Mesenchymal stem cell (in vitro differentiated cells and primary cell): Measurements from ENCODE around the gene TBCA. TPM values are rescaled to one million over a fixed set of nuclear protein-coding genes. Genes with fewer than 3 reads are reported as not detected.

Source experiments
- DNase-seq: peaks from one replicate; pipeline ENCODE4 v3.0.0-alpha.2; 2013
- H2AFZ ChIP-seq: one replicate; pipeline ENCODE4 v1.6.1; 2013; ENCODE audit warnings: low read depth, mild to moderate bottlenecking, control low read depth, inconsistent platforms, low read length, moderate library complexity
- H2AK5ac ChIP-seq: 2 replicates; pipeline ENCODE4 v1.6.1; 2013; ENCODE audit warnings: low read length, moderate library complexity, mild to moderate bottlenecking, inconsistent platforms; ENCODE audit not compliant: severe bottlenecking
- H2BK120ac ChIP-seq: one replicate; pipeline ENCODE4 v1.6.1; 2013; ENCODE audit warnings: low read depth, mild to moderate bottlenecking, inconsistent platforms, low read length, moderate library complexity
- H2BK12ac ChIP-seq, 2 experiments: one replicate each; pipeline ENCODE4 v1.6.1; 2013; ENCODE audit warnings: inconsistent platforms in 2 of 2, low read length in 2 of 2, mild to moderate bottlenecking in 2 of 2, moderate library complexity in 2 of 2, control low read depth in 1 of 2
- H2BK15ac ChIP-seq: one replicate; pipeline ENCODE4 v1.6.1; 2013; ENCODE audit warnings: mild to moderate bottlenecking, low read depth, inconsistent platforms; ENCODE audit not compliant: poor library complexity, severe bottlenecking
- H2BK5ac ChIP-seq: 2 replicates; pipeline ENCODE4 v1.6.1; 2013; ENCODE audit warnings: low read depth, mild to moderate bottlenecking, low read length, control low read depth, inconsistent platforms; ENCODE audit not compliant: poor library complexity, severe bottlenecking
- H3K14ac ChIP-seq, 2 experiments: one replicate each; pipeline ENCODE4 v1.6.1; 2013; ENCODE audit warnings: inconsistent platforms in 2 of 2, low read length in 2 of 2, control low read depth in 1 of 2, mild to moderate bottlenecking in 1 of 2, moderate library complexity in 1 of 2
- H3K18ac ChIP-seq, 2 experiments: one replicate each; pipeline ENCODE4 v1.6.1; 2013; ENCODE audit warnings: inconsistent platforms in 2 of 2, low read length in 2 of 2, control low read depth in 1 of 2, low read depth in 1 of 2, mild to moderate bottlenecking in 1 of 2
- H3K23ac ChIP-seq, 2 experiments: one replicate each; pipeline ENCODE4 v1.6.1; 2013; ENCODE audit warnings: inconsistent platforms in 2 of 2, low read length in 2 of 2, mild to moderate bottlenecking in 2 of 2, moderate library complexity in 2 of 2, control low read depth in 1 of 2
- H3K27ac ChIP-seq: 2 replicates; pipeline ENCODE4 v1.5.1; 2013; ENCODE audit warnings: mild to moderate bottlenecking, moderate library complexity, low read length, control low read depth, inconsistent platforms; ENCODE audit not compliant: poor library complexity, severe bottlenecking
- H3K27me3 ChIP-seq, 2 experiments: 2 replicates each; pipeline versions ENCODE4 v1.6.1 to v1.7.0; 2013; ENCODE audit warnings: low read length in 2 of 2, mild to moderate bottlenecking in 2 of 2, moderate library complexity in 2 of 2, control low read depth in 1 of 2, inconsistent platforms in 1 of 2; ENCODE audit not compliant: control insufficient read depth in 1 of 2, insufficient read depth in 1 of 2
- H3K36me3 ChIP-seq, 2 experiments: 2 replicates each; pipeline versions ENCODE4 v1.6.1 to v1.7.0; 2013; ENCODE audit warnings: low read length in 2 of 2, control low read depth in 1 of 2, inconsistent platforms in 1 of 2, low read depth in 1 of 2, mild to moderate bottlenecking in 1 of 2; ENCODE audit not compliant: insufficient read depth in 2 of 2, control insufficient read depth in 1 of 2
- H3K4ac ChIP-seq, 2 experiments: one replicate each; pipeline ENCODE4 v1.6.1; 2013; ENCODE audit warnings: inconsistent platforms in 2 of 2, low read length in 2 of 2, mild to moderate bottlenecking in 2 of 2, moderate library complexity in 2 of 2, control low read depth in 1 of 2, low read depth in 1 of 2
- H3K4me1 ChIP-seq: 2 replicates; pipeline ENCODE4 v1.6.1; 2013; ENCODE audit warnings: low read depth, low read length, control low read depth; ENCODE audit not compliant: control insufficient read depth, insufficient read depth
- H3K4me2 ChIP-seq: 2 replicates; pipeline ENCODE4 v1.6.1; 2013; ENCODE audit warnings: low read length, mild to moderate bottlenecking, inconsistent platforms; ENCODE audit not compliant: poor library complexity, severe bottlenecking
- H3K4me3 ChIP-seq, 2 experiments: 2 replicates each; pipeline versions ENCODE4 v1.5.1 to v1.7.0; 2013; ENCODE audit warnings: low read length in 2 of 2, mild to moderate bottlenecking in 2 of 2, control low read depth in 1 of 2, low read depth in 1 of 2; ENCODE audit not compliant: insufficient read depth in 1 of 2
- H3K79me1 ChIP-seq: replicated peaks from 2 replicates; pipeline ENCODE4 v1.6.1; 2013; ENCODE audit warnings: mild to moderate bottlenecking, control low read depth, low read length, inconsistent platforms; ENCODE audit not compliant: poor library complexity, severe bottlenecking
- H3K9ac ChIP-seq: 2 replicates; pipeline ENCODE4 v1.7.0; 2013; ENCODE audit warnings: mild to moderate bottlenecking, low read length, moderate library complexity
- H3K9me3 ChIP-seq: 2 replicates; pipeline ENCODE4 v1.7.0; 2013; ENCODE audit warnings: mild to moderate bottlenecking, low read length; ENCODE audit not compliant: control insufficient read depth
- H4K8ac ChIP-seq: one replicate; pipeline ENCODE4 v1.6.1; 2013; ENCODE audit warnings: inconsistent platforms, mild to moderate bottlenecking, low read length, moderate library complexity
- H4K91ac ChIP-seq: one replicate; pipeline ENCODE4 v1.6.1; 2013; ENCODE audit warnings: mild to moderate bottlenecking, low read length, inconsistent platforms
- WGBS: methylation state at CpG from one replicate; pipeline ENCODE4 v1.1.7; 2013; ENCODE audit warnings: mixed read lengths; 5-methylcytosine and 5-hydroxymethylcytosine counted together
- polyA plus RNA-seq, 2 experiments: library from polyadenylated mRNA; stranded (reverse); fragments of 200-250 nt; gene quantifications; one replicate each; pipeline ENCODE4 v1.2.3, GENCODE V29; 2013

The TBCA gene, protein sequence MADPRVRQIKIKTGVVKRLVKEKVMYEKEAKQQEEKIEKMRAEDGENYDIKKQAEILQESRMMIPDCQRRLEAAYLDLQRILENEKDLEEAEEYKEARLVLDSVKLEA
- polyA plus RNA-seq (2013, experiment 1 of 2): 447 TPM
- polyA plus RNA-seq (2013, experiment 2 of 2): 448 TPM

DNA sequence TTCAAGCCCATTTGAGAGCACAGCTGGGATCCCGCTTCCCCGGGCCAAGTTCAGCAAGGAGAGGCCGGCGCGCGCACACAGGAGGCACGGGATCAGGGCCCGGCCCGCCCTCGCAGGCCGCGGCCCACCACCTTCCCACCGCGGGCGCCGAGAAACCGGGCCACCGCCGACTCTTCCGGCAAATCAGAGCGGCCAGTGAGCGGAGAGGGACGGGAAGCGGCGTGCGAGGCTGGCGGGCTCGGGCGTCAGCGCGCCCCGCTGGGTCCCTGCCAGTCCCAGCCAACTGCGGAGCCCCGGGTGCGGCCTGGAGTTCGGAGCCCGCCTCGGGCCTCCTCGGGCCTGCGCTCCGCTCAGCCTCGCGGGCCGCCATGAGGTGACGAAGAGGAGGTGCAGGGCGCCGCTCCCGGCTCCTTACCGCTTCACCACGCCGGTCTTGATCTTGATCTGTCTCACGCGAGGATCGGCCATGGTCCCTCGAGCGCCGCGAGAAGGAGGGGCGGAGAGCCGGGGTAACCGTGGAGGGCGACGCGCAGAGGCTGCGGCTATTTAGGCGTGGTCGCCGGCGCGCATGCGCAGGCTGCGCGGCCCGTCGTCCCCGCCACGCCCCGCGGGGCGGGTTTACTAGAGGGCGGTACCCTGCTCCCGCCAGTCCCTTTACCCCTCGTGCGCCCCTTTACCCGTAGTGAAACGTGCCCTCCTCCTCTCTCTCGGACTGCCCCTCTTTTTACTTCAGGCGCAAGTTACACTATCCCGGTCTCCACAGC, at the start of gene TBCA:
TBCA (minus strand) TSS at position 550 of the 764 bp plus-strand sequence; CDS start at position 468, 82 bp downstream.
- Histone ChIP-seq H3K4me2 (peak within 1 kb of the TSS; percentile 96), H3K79me1 (no peaks in the 10 kb centered on the region), H2BK5ac (peak within 1 kb of the TSS; percentile 47), H3K18ac (peak within 1 kb of the TSS; percentile 81 to 89), H4K8ac (peak within 1 kb of the TSS; percentile 59), H3K23ac (peak within 1 kb of the TSS in 1 of 2 experiments; percentile 70), H3K4me1 (no peaks in the 10 kb centered on the region), H3K36me3 (peaks cover 0 to 23% of the 10 kb centered on the region in 2 experiments), H4K91ac (peak within 1 kb of the TSS; percentile 77), H2AK5ac (no peak within 1 kb of the TSS), H2BK15ac (no peak within 1 kb of the TSS), H3K4ac (peak within 1 kb of the TSS; percentile 66 to 87), H3K4me3 (peak within 1 kb of the TSS; percentile 79 to 87), H2BK120ac (peak within 1 kb of the TSS; percentile 45), H3K14ac (peak within 1 kb of the TSS in 1 of 2 experiments; percentile 89), H3K9ac (peak within 1 kb of the TSS; percentile 99), H3K9me3 (no peaks in the 10 kb centered on the region), H2BK12ac (peak within 1 kb of the TSS in 1 of 2 experiments; percentile 19), H3K27ac (peak within 1 kb of the TSS; percentile 70), H2AFZ (peak within 1 kb of the TSS; percentile 74), H3K27me3 (no peaks in the 10 kb centered on the region)
- under 1% methylated on average over 82 of the region's 89 CpGs for WGBS
- peak; percentile 91 for DNase-seq

DNA sequence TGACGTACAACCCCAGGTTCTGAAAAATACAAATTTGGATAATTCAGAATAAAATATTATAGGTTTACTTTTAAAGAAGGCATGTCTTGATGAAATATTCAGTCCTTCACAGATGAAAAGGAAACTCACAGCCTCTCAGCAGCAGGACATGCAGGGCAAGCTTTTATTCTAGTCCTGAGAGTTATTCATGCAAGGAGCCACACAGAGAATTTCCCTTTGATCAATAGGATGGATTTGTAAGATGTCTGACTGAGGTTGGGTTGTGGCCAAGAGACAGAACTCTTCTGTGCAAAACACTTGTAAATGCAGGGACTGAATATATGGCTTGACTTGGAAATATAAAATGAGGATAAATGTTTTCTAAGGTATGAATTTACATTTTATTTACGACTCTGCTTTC, 48.8 kb upstream of the TBCA start:
- no peak overlapping the region for H3K4me3 ChIP-seq
- H3K9me3 ChIP-seq: no peaks in the 10 kb centered on the region
- H2BK12ac ChIP-seq: no peak overlapping the region
- H2BK120ac ChIP-seq: no peak overlapping the region
- H3K4me1 ChIP-seq: no peaks in the 10 kb centered on the region
- no peak overlapping the region for H4K91ac ChIP-seq
- no peak overlapping the region for H3K4ac ChIP-seq
- H3K9ac ChIP-seq: no peak overlapping the region
- no peak overlapping the region for H3K18ac ChIP-seq
- H3K27ac ChIP-seq: no peak overlapping the region
- H3K36me3 ChIP-seq: no peaks in the 10 kb centered on the region
- no peak overlapping the region for H4K8ac ChIP-seq
- no peak overlapping the region for H3K4me2 ChIP-seq
- no peak overlapping the region for H2AK5ac ChIP-seq
- DNase-seq: no peak
- H3K14ac ChIP-seq: no peak overlapping the region
- H3K27me3 ChIP-seq: peaks cover 4 to 17% of the 10 kb centered on the region in 2 experiments
- no peak overlapping the region for H2BK15ac ChIP-seq
- H2BK5ac ChIP-seq: no peak overlapping the region
- H3K23ac ChIP-seq: no peak overlapping the region
- no peak overlapping the region for H2AFZ ChIP-seq
- no peaks in the 10 kb centered on the region for H3K79me1 ChIP-seq
- 100% methylated on average over 1 of the region's 2 CpGs for WGBS

DNA sequence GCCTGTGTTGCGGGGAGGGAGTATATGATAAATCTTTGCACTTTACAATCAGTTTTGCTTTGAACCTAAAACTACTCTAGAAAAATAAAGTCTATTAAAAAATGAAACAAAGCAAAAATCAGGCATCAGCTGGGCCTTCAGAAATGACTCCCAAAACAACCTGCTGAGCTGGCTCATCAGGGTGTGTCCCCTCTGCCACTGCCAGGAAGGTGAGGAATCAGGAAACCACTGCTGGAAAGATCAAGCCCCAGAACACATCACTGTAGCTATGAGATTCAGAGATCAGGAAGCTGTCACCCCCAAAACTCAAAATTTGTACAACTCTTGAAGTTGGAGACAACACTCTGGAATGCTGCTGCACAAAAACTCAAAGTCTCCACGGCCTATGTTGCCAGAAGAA, 40.5 kb upstream of the TBCA start:
- Histone ChIP-seq H3K27me3 (peaks cover 4 to 27% of the 10 kb centered on the region in 2 experiments), H4K8ac (no peak overlapping the region), H3K36me3 (no peaks in the 10 kb centered on the region), H3K9ac (no peak overlapping the region), H3K14ac (no peak overlapping the region), H3K9me3 (no peaks in the 10 kb centered on the region), H2AFZ (no peak overlapping the region), H3K27ac (no peak overlapping the region), H3K79me1 (no peaks in the 10 kb centered on the region), H4K91ac (no peak overlapping the region), H3K4me3 (no peak overlapping the region), H3K18ac (no peak overlapping the region), H2BK120ac (no peak overlapping the region), H2BK5ac (no peak overlapping the region), H2BK15ac (no peak overlapping the region), H3K23ac (no peak overlapping the region), H3K4ac (no peak overlapping the region), H2BK12ac (no peak overlapping the region), H2AK5ac (no peak overlapping the region), H3K4me2 (no peak overlapping the region), H3K4me1 (no peaks in the 10 kb centered on the region)
- no peak for DNase-seq
- WGBS: 66% methylated on average over 1 of the region's 2 CpGs

DNA sequence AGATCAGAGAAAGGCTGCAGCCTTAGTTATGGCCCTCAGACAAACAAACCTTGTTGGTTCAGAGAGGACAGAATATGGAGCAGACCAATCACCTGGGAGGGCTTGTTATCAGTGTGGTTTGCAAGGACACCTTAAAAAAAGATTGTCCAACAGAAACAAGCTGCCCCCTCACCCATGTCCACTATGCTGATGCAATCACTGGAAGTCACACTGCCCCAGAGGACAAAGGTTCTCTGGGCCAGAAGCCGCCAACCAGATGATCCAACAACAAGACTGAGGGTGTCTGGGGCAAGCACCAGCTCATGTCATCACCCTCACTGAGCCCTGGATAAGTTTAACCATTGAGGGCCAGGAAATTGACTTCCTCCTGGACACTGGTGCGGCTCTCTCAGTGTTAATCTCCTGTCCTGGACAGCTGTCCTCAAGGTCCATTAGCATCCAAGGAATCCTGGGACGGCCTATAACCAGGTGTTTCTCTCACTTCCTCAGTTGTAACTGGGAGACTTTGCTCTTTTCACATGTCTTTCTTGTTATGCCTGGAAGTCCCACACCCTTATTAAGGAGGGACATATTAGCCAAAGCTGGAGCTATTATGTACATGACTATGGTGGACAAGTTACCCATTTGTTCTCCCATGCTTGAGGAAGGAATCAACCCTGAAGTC, 36.9 kb upstream of the TBCA start:
- Histone ChIP-seq H2BK120ac (no peak overlapping the region), H2AK5ac (no peak overlapping the region), H3K14ac (no peak overlapping the region), H3K9ac (no peak overlapping the region), H3K4me1 (no peaks in the 10 kb centered on the region), H3K9me3 (peaks cover 7% of the 10 kb centered on the region), H3K18ac (no peak overlapping the region), H3K4me2 (no peak overlapping the region), H3K79me1 (no peaks in the 10 kb centered on the region), H3K4ac (no peak overlapping the region), H3K36me3 (no peaks in the 10 kb centered on the region), H4K91ac (no peak overlapping the region), H3K27me3 (peaks cover 0 to 17% of the 10 kb centered on the region in 2 experiments), H2BK5ac (no peak overlapping the region), H2BK15ac (no peak overlapping the region), H4K8ac (no peak overlapping the region), H2AFZ (no peak overlapping the region), H3K4me3 (no peak overlapping the region), H3K27ac (no peak overlapping the region), H2BK12ac (no peak overlapping the region), H3K23ac (no peak overlapping the region)
- DNase-seq: no peak
- WGBS: 88% methylated on average over 3 of the region's 3 CpGs
